Endothelial cell of umbilical vein (primary cell): ENCODE data around the gene LRCH3. TPM values are rescaled to one million over a fixed set of nuclear protein-coding genes. Genes with fewer than 3 reads are reported as not detected.

Experiments
- BruUV-seq: library from RNA; stranded (reverse); fragments of 400-500 nt; replicated peaks from 2 replicates; lab custom pipeline; 2021; lab: Mats Ljungman, UMichigan
- CTCF ChIA-PET: fragments of 300-600, 350-600 bp; sonication (Branson Sonifier 250); formaldehyde crosslinking; loops from one replicate; lab custom pipeline; 2021; ENCODE audit warnings: antibody characterized with exemption, inconsistent platforms; lab: Charles Lee
- POLR2A ChIA-PET: fragments of 300-600, 350-600 bp; sonication (Branson Sonifier 250); formaldehyde crosslinking; loops from one replicate; lab custom pipeline; 2021; ENCODE audit warnings: antibody characterized with exemption, inconsistent platforms; lab: Charles Lee
- DNase-seq: peaks from one replicate; pipeline ENCODE4 v3.0.0-alpha.2; 2011; ENCODE audit warnings: low read depth, low spot score
- FAIRE-seq: peaks from 2 replicates; lab custom pipeline; 2011; peaks lifted over from hg19 to GRCh38; lab: Jason Lieb, UNC
- H2AFZ ChIP-seq: 2 replicates; pipeline ENCODE4 v1.6.0; 2012; ENCODE audit warnings: low read depth, low read length, control low read depth, inconsistent platforms
- H3K27ac ChIP-seq: 2 replicates; pipeline ENCODE4 v1.5.1; 2011; ENCODE audit warnings: low read depth, mild to moderate bottlenecking, control low read depth, low read length, moderate library complexity; ENCODE audit not compliant: insufficient read depth
- H3K27me3 ChIP-seq, 2 experiments: 2 replicates each; pipeline versions ENCODE4 v1.6.0 to v1.6.1; 2011; ENCODE audit warnings: low read length in 2 of 2, mixed read lengths in 1 of 2; ENCODE audit not compliant: control insufficient read depth in 2 of 2, insufficient read depth in 2 of 2
- H3K36me3 ChIP-seq, 2 experiments: 2 replicates in 1 of 2; 3 replicates in 1 of 2; pipeline ENCODE4 v1.5.1; 2011; ENCODE audit warnings: low read length in 2 of 2, mild to moderate bottlenecking in 1 of 2, moderate library complexity in 1 of 2; ENCODE audit not compliant: control insufficient read depth in 2 of 2, insufficient read depth in 2 of 2; ENCODE audit errors: extremely low read depth in 1 of 2
- H3K4me1 ChIP-seq: 3 replicates; pipeline ENCODE4 v1.5.1; 2011; ENCODE audit warnings: mild to moderate bottlenecking, low read length; ENCODE audit not compliant: control insufficient read depth, insufficient read depth; ENCODE audit errors: extremely low read depth
- H3K4me2 ChIP-seq: 2 replicates; pipeline ENCODE4 v1.6.1; 2011; ENCODE audit warnings: low read length, control low read depth, mixed read lengths; ENCODE audit not compliant: insufficient read depth
- H3K4me3 ChIP-seq, 3 experiments: fragments of 200-600 bp in 1 of 3; sonication (generic), shearing (Covaris generic) in 1 of 3; replicated peaks in 1 of 3; 2 replicates each; pipeline ENCODE4 v1.5.1; 2011 to 2016; ENCODE audit warnings: control low read depth in 3 of 3, low read length in 3 of 3, mild to moderate bottlenecking in 2 of 3, inconsistent platforms in 1 of 3, low read depth in 1 of 3, moderate library complexity in 1 of 3; ENCODE audit not compliant: insufficient read depth in 1 of 3
- H3K79me2 ChIP-seq: 2 replicates; pipeline ENCODE4 v1.6.0; 2012; ENCODE audit warnings: low read length, inconsistent platforms; ENCODE audit not compliant: control insufficient read depth, insufficient read depth
- H3K9ac ChIP-seq: replicated peaks from 2 replicates; pipeline ENCODE3; 2011; ENCODE audit warnings: low read length, control low read depth; ENCODE audit not compliant: insufficient read depth; ENCODE audit errors: extremely low read depth
- H3K9me1 ChIP-seq: replicated peaks from 3 replicates; pipeline ENCODE4 v1.6.0; 2011; ENCODE audit warnings: mild to moderate bottlenecking, low read length; ENCODE audit not compliant: control insufficient read depth, insufficient read depth; ENCODE audit errors: extremely low read depth
- H3K9me3 ChIP-seq: replicated peaks from 2 replicates; pipeline ENCODE4 v1.5.1; 2012; ENCODE audit warnings: low read length, inconsistent platforms; ENCODE audit not compliant: control insufficient read depth, insufficient read depth
- H4K20me1 ChIP-seq: replicated peaks from 2 replicates; pipeline ENCODE3; 2011; ENCODE audit warnings: mild to moderate bottlenecking, low read length; ENCODE audit not compliant: control insufficient read depth, insufficient read depth; ENCODE audit errors: extremely low read depth
- CTCF ChIP-seq, 2 donors: IDR thresholded peaks; 1 replicate in 1 of 2; 2 replicates in 1 of 2; pipeline ENCODE4 v1.5.1; 2011; ENCODE audit warnings: low read length in 2 of 2, mild to moderate bottlenecking in 2 of 2, moderate library complexity in 2 of 2, control low read depth in 1 of 2, inconsistent platforms in 1 of 2, low read depth in 1 of 2; ENCODE audit not compliant: insufficient read depth in 1 of 2; ENCODE audit errors: extremely low read depth in 1 of 2
- EZH2 ChIP-seq: IDR thresholded peaks from 2 replicates; pipeline ENCODE4 v1.6.1; 2012; ENCODE audit warnings: borderline replicate concordance, low read depth, mild to moderate bottlenecking, moderate library complexity, low read length, inconsistent platforms; ENCODE audit not compliant: severe bottlenecking
- FOS ChIP-seq: IDR thresholded peaks from 2 replicates; pipeline ENCODE4 v1.6.1; 2011; ENCODE audit warnings: mild to moderate bottlenecking, low read length, moderate library complexity, borderline replicate concordance; ENCODE audit not compliant: insufficient read depth
- GATA2 ChIP-seq: IDR thresholded peaks from 2 replicates; pipeline ENCODE4 v1.7.0; 2011; ENCODE audit warnings: low read depth, mild to moderate bottlenecking, moderate library complexity, mixed read lengths, low read length; ENCODE audit not compliant: insufficient read length, insufficient read depth
- JUN ChIP-seq: IDR thresholded peaks from 2 replicates; pipeline ENCODE4 v1.6.1; 2011; ENCODE audit warnings: borderline replicate concordance, low read depth; ENCODE audit not compliant: insufficient read length, insufficient read depth
- MAX ChIP-seq: IDR thresholded peaks from 2 replicates; pipeline ENCODE4 v1.6.1; 2011; ENCODE audit not compliant: insufficient read depth, insufficient read length
- MYC ChIP-seq: IDR thresholded peaks from one replicate; pipeline ENCODE4 v1.6.1; 2011; ENCODE audit warnings: mild to moderate bottlenecking, low read depth, low read length
- POLR2A ChIP-seq: IDR thresholded peaks from 2 replicates; pipeline ENCODE4 v1.6.1; 2012; ENCODE audit warnings: low read depth, mild to moderate bottlenecking, control low read depth, low read length
- POLR2AphosphoS5 ChIP-seq: IDR thresholded peaks from 2 replicates; pipeline ENCODE4 v1.6.1; 2012; ENCODE audit warnings: low read depth, mild to moderate bottlenecking, control low read depth, low read length, moderate library complexity; ENCODE audit not compliant: insufficient read depth
- dilution Hi-C: fragments of 300-500 bp; cut with MboI; formaldehyde crosslinking; loops from one replicate; pipeline ENCODE4 v1.15.0; 2019; ENCODE audit warnings: low sequenced_read_pairs; ENCODE audit not compliant: extremely low pct_ligation_motif_present
- intact Hi-C: fragments of 100-400 bp; cut with micrococcal nuclease; formaldehyde crosslinking; loops from one replicate; pipeline ENCODE4 v1.10.0; 2022
- polyA plus RNA-seq, 4 experiments: library from polyadenylated mRNA; depleted of rRNA in 3 of 4; stranded (reverse) in 3 of 4; unstranded in 1 of 4; fragments of >200 nt; gene quantifications; 2 replicates each; pipeline versions ENCODE4 v1.2.1 to v1.2.3, GENCODE V29; 2011 to 2012; ENCODE audit warnings: missing spikeins in 1 of 4
- total RNA-seq: library from RNA; stranded (reverse); gene quantifications from 2 replicates; pipeline ENCODE4 v1.2.3, GENCODE V29; 2021

LRCH3 gene
- total and polyA plus RNA-seq, 2 donors (not counting 3 experiments of a cell fraction or from before 2014, with no cell fraction given) = 43.9 to 60.3 TPM

GRCh38 chr3:197793247-197793646, 2.2 kb downstream of the LRCH3 start:
- no peak overlapping the region for H2AFZ ChIP-seq
- peak overlapping the region; percentile 93 for H3K4me2 ChIP-seq
- POLR2A ChIA-PET = no interaction called here
- CTCF ChIA-PET = interaction anchor here (1.0 to 2.1 kb wide), 4 partner anchors 8 to 44 kb away, joined by 3 to 6 read pairs (median 4); partner anchors contain the start of gene FYTTD1
- intact Hi-C loops (no loop called here), dilution Hi-C loops (no loop called here)
- peaks cover 5% of the 10 kb centered on the region for H4K20me1 ChIP-seq
- H3K79me2 ChIP-seq = peaks cover 64% of the 10 kb centered on the region
- peak; percentile 89 for FAIRE-seq
- H3K9me3 ChIP-seq = no peaks in the 10 kb centered on the region
- H3K9ac ChIP-seq = peak overlapping the region; percentile 63
- peak overlapping the region; percentile 80 for H3K27ac ChIP-seq
- H3K27me3 ChIP-seq = no peaks in the 10 kb centered on the region
- no peaks in the 10 kb centered on the region for H3K9me1 ChIP-seq
- no peak for TF ChIP-seq MYC
- peak; percentile 79 for TF ChIP-seq FOS
- peak; percentile 87 for TF ChIP-seq JUN
- TF ChIP-seq GATA2 = no peak
- no peak for TF ChIP-seq EZH2
- TF ChIP-seq CTCF (IDR thresholded peaks at IDR 0.05; ENCODE audit: extremely low read depth in 1 of 2, insufficient read depth in 1 of 2, low read depth in 1 of 2, low read length in 2 of 2) = no peak
- TF ChIP-seq POLR2AphosphoS5 = peak; percentile 14
- TF ChIP-seq MAX = no peak
- TF ChIP-seq POLR2A = no peak
- BruUV-seq = no TSS peak
- peaks cover 14% of the 10 kb centered on the region for H3K4me1 ChIP-seq
- peak; percentile 91 for DNase-seq
- peak overlapping the region in 1 of 3 experiments; percentile 68 for H3K4me3 ChIP-seq
- no peaks in the 10 kb centered on the region for H3K36me3 ChIP-seq
